Upper lobe of left lung (tissue), 6 donors: ENCODE measurements around the gene ALCAM. TPM values are rescaled to one million over a fixed set of nuclear protein-coding genes. Genes with fewer than 3 reads are reported as not detected.
A peak's percentile ranks its signal among the peaks of the same experiment; 100 is the strongest.

Experiments
- ATAC-seq, 2 donors: fragments of 200-7000 bp; cut with Tn5 transposase; one replicate each; pipeline ENCODE4 v1.9.1; 2022; ENCODE audit warnings: mild to moderate bottlenecking in 2 of 2, moderate library complexity in 2 of 2; ENCODE audit not compliant: low FRiP score in 2 of 2
- DNase-seq, 2 donors: peaks; one replicate each; pipeline ENCODE4 v3.0.0-alpha.2; 2019 to 2020
- H3K27ac ChIP-seq, 4 donors: fragments of 200-600 bp; sonication (generic); one replicate each; pipeline ENCODE4 v1.5.1; 2016 to 2019
- H3K27me3 ChIP-seq, 4 donors: fragments of 200-600 bp; sonication (generic); one replicate each; pipeline ENCODE4 v1.5.1; 2017 to 2019
- H3K36me3 ChIP-seq, 4 donors: fragments of 200-600 bp; sonication (generic); one replicate each; pipeline ENCODE4 v1.5.1; 2016 to 2019
- H3K4me1 ChIP-seq, 4 donors: fragments of 200-600 bp; sonication (generic); one replicate each; pipeline ENCODE4 v1.5.1; 2018 to 2019
- H3K4me3 ChIP-seq, 4 donors: fragments of 200-600 bp; sonication (generic); one replicate each; pipeline ENCODE4 v1.5.1; 2017 to 2019; ENCODE audit warnings: mild to moderate bottlenecking in 2 of 4, moderate library complexity in 1 of 4
- H3K9me3 ChIP-seq, 4 donors: fragments of 200-600 bp; sonication (generic); one replicate each; pipeline ENCODE4 v1.5.1; 2018 to 2019
- CTCF ChIP-seq, 6 experiments: fragments of 450-650 bp in 4 of 6; fragments of 200-600 bp in 2 of 6; sonication (generic) in 2 of 6; IDR thresholded peaks; one replicate each; pipeline ENCODE4 v1.5.1; 2016 to 2019; ENCODE audit warnings: antibody characterized with exemption in 6 of 6
- EP300 ChIP-seq, 4 donors: sonication (generic); formaldehyde crosslinking; IDR thresholded peaks; one replicate each; pipeline ENCODE4 v1.5.1; 2017; ENCODE audit warnings: antibody characterized with exemption in 4 of 4, control low read depth in 2 of 4
- POLR2A ChIP-seq, 4 donors: fragments of 450-650 bp; IDR thresholded peaks; one replicate each; pipeline ENCODE4 v1.5.1; 2016 to 2017; ENCODE audit warnings: antibody characterized with exemption in 4 of 4, mild to moderate bottlenecking in 2 of 4
- POLR2AphosphoS5 ChIP-seq, 2 donors: sonication (generic); formaldehyde crosslinking; IDR thresholded peaks; one replicate each; pipeline ENCODE4 v1.5.1; 2017; ENCODE audit warnings: antibody characterized with exemption in 2 of 2
- WGBS, 2 donors: methylation state at CpG; one replicate each; pipeline ENCODE4 v1.1.5; 2017 to 2018; 5-methylcytosine and 5-hydroxymethylcytosine counted together
- total RNA-seq, 6 donors: library from RNA; depleted of rRNA in 4 of 6; stranded (reverse); fragments of >200 nt in 4 of 6; gene quantifications; one replicate each; pipeline versions ENCODE4 v1.1.0 to v1.2.1, GENCODE V29; 2016 to 2021
- donor health status: DM: no; HTN: no; CAD: no; lungs with moderate emphysema.
- donor health status: DM: no; HTN: yes; CAD: no; lungs with severe emphysema.

ALCAM gene
- total RNA-seq, 6 donors from 2014 or later = 129 to 390 (median 186) TPM

GRCh38 chr3:105449414-105449813, 82.7 kb downstream of the ALCAM start:
- H3K4me1 ChIP-seq = no peaks in the 10 kb centered on the region
- TF ChIP-seq CTCF (IDR thresholded peaks at IDR 0.05) (no peak), POLR2AphosphoS5 (IDR thresholded peaks at IDR 0.05) (no peak), POLR2A (IDR thresholded peaks at IDR 0.05) (no peak), EP300 (IDR thresholded peaks at IDR 0.05) (no peak)
- 79 to 84% methylated on average over 3 of the region's 3 CpGs for WGBS, 2 donors
- H3K4me3 ChIP-seq = no peak overlapping the region
- H3K27me3 ChIP-seq = no peaks in the 10 kb centered on the region
- DNase-seq = no peak
- no peak overlapping the region for H3K27ac ChIP-seq
- no peaks in the 10 kb centered on the region for H3K36me3 ChIP-seq
- no peaks in the 10 kb centered on the region for H3K9me3 ChIP-seq
- no peak for ATAC-seq

- Histone ChIP-seq H3K4me3 (no peak overlapping the region), H3K36me3 (no peaks in the 10 kb centered on the region), H3K27ac (no peak overlapping the region), H3K27me3 (no peaks in the 10 kb centered on the region), H3K4me1 (no peaks in the 10 kb centered on the region), H3K9me3 (no peaks in the 10 kb centered on the region)
- no peak for ATAC-seq
- peak in 1 of 2 donors; percentile 23 for DNase-seq
- WGBS, 2 donors = 87 to 89% methylated on average over 6 of the region's 6 CpGs
- TF ChIP-seq EP300 (IDR thresholded peaks at IDR 0.05) = no peak
- TF ChIP-seq CTCF (IDR thresholded peaks at IDR 0.05) = no peak
- TF ChIP-seq POLR2A (IDR thresholded peaks at IDR 0.05) = no peak
- TF ChIP-seq POLR2AphosphoS5 (IDR thresholded peaks at IDR 0.05) = no peak
Measured at GRCh38 chr3:105456017-105456416, 89.3 kb downstream of the ALCAM start.

GRCh38 chr3:105458518-105459215, 92.0 kb downstream of the ALCAM start:
- Histone ChIP-seq H3K4me1 (no peaks in the 10 kb centered on the region), H3K9me3 (no peaks in the 10 kb centered on the region), H3K27ac (no peak overlapping the region), H3K4me3 (no peak overlapping the region), H3K27me3 (no peaks in the 10 kb centered on the region), H3K36me3 (no peaks in the 10 kb centered on the region)
- no peak for ATAC-seq
- TF ChIP-seq EP300 (IDR thresholded peaks at IDR 0.05) (no peak), CTCF (IDR thresholded peaks at IDR 0.05) (no peak), POLR2A (IDR thresholded peaks at IDR 0.05) (no peak), POLR2AphosphoS5 (IDR thresholded peaks at IDR 0.05) (no peak)
- no peak for DNase-seq
- WGBS, 2 donors = 82 to 83% methylated on average over 3 of the region's 3 CpGs

GRCh38 chr3:105459566-105460290, 93.0 kb downstream of the ALCAM start:
- no peaks in the 10 kb centered on the region for H3K4me1 ChIP-seq
- WGBS, 2 donors = 56 to 60% methylated on average over 3 of the region's 3 CpGs
- H3K4me3 ChIP-seq = no peak overlapping the region
- TF ChIP-seq CTCF (IDR thresholded peaks at IDR 0.05) = no peak
- no peak for TF ChIP-seq POLR2AphosphoS5 (IDR thresholded peaks at IDR 0.05)
- no peak for TF ChIP-seq POLR2A (IDR thresholded peaks at IDR 0.05)
- no peak for TF ChIP-seq EP300 (IDR thresholded peaks at IDR 0.05)
- ATAC-seq (no peak), DNase-seq (no peak)
- no peaks in the 10 kb centered on the region for H3K36me3 ChIP-seq
- H3K27ac ChIP-seq = no peak overlapping the region
- no peaks in the 10 kb centered on the region for H3K27me3 ChIP-seq
- H3K9me3 ChIP-seq = no peaks in the 10 kb centered on the region
